GM12878 (cell line): ENCODE measurements around the gene CKMT2.

ENCODE experiments used
- CTCF ChIP-seq, 3 experiments: IDR thresholded peaks in 2 of 3; conservative IDR thresholded peaks in 1 of 3; 2 replicates each; pipeline ENCODE4 v1.5.1; 2011; ENCODE audit warnings: low read depth in 3 of 3, low read length in 3 of 3, mild to moderate bottlenecking in 3 of 3, control low read depth in 2 of 3, moderate library complexity in 2 of 3, inconsistent platforms in 1 of 3, mixed read lengths in 1 of 3; ENCODE audit not compliant: control insufficient read depth in 2 of 3, insufficient read depth in 1 of 3; ENCODE audit errors: extremely low read depth in 1 of 3
- GABPA ChIP-seq: IDR thresholded peaks from 2 replicates; pipeline ENCODE4 v1.6.1; 2014; ENCODE audit warnings: antibody characterized with exemption, low read depth, mild to moderate bottlenecking, inconsistent platforms
- POLR2A ChIP-seq: IDR thresholded peaks from 2 replicates; pipeline ENCODE4 v1.6.1; 2011; ENCODE audit warnings: low read depth, mild to moderate bottlenecking, low read length

DNA sequence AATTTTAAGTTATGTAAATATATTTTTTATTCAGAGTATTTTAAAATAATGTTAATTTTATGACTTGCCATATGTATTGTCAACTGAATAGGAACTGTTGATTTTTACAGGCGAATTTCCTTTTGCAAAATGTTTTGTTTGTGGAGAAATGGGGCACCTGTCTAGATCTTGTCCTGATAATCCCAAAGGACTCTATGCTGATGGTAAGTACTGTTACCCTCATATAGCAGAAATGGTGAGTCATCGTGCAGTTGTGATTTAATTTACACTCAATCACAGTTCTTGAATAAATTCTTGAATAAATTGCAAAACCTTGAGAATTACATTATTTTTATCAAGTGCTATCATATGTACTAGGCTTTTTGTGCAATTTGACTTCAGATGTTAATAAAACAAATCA lies 75.7 kb downstream of the CKMT2 start:
- TF ChIP-seq POLR2A (no peak), CTCF (IDR thresholded peaks at IDR 0.05 in 2 of 3, conservative IDR thresholded peaks at IDR 0.05 in 1 of 3; ENCODE audit: control insufficient read depth in 2 of 3, extremely low read depth in 1 of 3, insufficient read depth in 1 of 3, low read depth in 3 of 3, low read length in 3 of 3) (no peak), GABPA (no peak)
